Cardiac fibroblast (primary cell): ENCODE measurements around the gene DDR2.
"Not testable (repeated sequence)": the region's sequence is repeated elsewhere in the genome, so short reads cannot be mapped to it uniquely, and the experiment has no call there.

Source experiments
- DNase-seq, 2 donors: peaks; one replicate each; pipeline versions ENCODE4 v3.0.0 to v3.0.0-alpha.2; 2010; ENCODE audit warnings: low read depth in 2 of 2
- H3K4me3 ChIP-seq, 2 donors: replicated peaks in 1 of 2; 1 replicate in 1 of 2; 2 replicates in 1 of 2; pipeline ENCODE4 v1.5.1; 2011; ENCODE audit warnings: low read depth in 2 of 2, low read length in 2 of 2, mild to moderate bottlenecking in 2 of 2, moderate library complexity in 1 of 2
- CTCF ChIP-seq: IDR thresholded peaks from one replicate; pipeline ENCODE4 v1.5.1; 2011; ENCODE audit warnings: low read depth, mild to moderate bottlenecking, low read length, inconsistent platforms

The DDR2 gene

DNA sequence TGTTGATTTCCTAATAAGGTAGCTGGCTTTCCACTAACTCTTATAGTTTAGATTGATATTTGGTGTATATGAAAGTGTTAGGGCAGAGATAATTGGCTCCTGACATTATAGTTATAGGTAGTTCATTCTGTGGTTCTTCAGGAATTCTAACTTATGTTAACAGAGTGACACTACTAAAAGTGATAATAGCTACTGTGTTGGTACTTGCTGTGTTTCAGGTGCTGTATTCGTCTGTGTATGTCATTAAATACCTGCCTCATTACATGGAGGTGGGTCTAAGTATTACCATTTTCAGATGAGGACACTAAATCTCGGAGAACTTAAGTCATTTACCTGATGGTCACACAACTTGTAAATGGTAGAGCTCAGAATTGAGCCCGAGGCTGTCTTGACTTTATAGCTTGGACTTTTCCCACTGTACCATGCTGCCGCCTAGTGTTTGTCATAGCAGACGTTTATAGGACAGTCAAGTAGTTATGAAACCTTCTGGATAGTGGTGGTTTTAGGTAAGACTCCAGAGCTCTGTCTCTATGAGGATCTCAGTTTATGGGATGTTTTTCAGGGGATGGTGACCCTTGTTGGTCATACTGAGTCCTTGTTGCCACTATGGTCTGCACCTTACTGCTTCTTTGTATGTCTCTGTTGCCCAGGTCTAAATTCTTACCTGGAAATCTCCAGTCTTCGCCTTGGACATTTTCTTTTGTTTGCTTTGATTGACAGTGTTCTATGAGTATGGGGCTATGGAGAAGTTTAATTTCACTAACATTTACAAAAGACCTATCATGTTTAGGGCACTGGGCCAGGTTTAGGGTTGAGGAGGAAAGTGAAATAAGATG is 167.9 kb downstream of the DDR2 start:
- not testable (repeated sequence) for H3K4me3 ChIP-seq
- peak; percentile 63 for TF ChIP-seq CTCF
- DNase-seq: peak; percentile 84 to 87

GRCh38 chr1:162807503-162807902 is 175.2 kb downstream of the DDR2 start:
- not testable (repeated sequence) for DNase-seq

GRCh38 chr1:162812357-162812756 is 180.1 kb downstream of the DDR2 start:
- H3K4me3 ChIP-seq, DNase-seq: not testable (repeated sequence)

More at GRCh38 chr1:162807503-162807902, 175.2 kb downstream of the DDR2 start:
- H3K4me3 ChIP-seq: not testable (repeated sequence)

DNA sequence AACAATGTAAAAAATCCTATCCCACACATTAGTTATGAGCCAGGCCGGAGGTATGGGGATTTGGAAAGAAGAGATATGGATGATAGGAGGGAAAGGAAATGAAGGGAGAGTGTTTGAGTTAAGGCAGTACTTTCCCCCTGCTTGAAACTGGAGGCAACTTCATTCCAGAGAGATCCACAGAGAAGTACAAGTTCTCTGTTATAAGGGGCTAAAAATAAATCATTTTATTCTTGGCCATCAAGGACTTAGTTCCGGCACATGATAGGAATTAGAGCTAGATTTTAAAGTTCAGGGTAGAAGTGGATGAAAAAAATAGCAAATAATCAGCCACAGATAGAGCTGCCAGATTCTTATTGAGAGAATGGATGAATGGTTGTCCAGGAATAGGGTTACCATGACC is 185.9 kb downstream of the DDR2 start:
- not testable (repeated sequence) for DNase-seq, H3K4me3 ChIP-seq

DNA sequence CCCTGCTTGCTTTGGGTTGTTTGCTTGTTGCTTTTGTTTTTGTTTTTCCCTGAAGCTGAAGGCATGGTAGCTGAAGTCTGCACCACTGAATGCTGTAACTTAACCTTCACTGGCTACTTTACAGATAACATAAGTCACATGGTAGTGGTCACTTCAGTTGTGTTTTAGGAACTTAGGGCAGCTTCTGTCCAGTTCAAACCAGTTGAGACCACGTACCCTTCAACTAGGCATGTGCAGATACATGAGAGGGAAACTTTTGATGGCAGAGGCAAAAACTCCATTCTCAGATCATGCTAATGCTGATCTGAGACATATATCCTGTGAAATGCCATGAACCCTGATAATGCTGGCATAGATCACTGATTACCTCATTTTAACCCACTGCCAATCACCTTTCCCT is 186.4 kb downstream of the DDR2 start:
- H3K4me3 ChIP-seq, DNase-seq: not testable (repeated sequence)

DNA sequence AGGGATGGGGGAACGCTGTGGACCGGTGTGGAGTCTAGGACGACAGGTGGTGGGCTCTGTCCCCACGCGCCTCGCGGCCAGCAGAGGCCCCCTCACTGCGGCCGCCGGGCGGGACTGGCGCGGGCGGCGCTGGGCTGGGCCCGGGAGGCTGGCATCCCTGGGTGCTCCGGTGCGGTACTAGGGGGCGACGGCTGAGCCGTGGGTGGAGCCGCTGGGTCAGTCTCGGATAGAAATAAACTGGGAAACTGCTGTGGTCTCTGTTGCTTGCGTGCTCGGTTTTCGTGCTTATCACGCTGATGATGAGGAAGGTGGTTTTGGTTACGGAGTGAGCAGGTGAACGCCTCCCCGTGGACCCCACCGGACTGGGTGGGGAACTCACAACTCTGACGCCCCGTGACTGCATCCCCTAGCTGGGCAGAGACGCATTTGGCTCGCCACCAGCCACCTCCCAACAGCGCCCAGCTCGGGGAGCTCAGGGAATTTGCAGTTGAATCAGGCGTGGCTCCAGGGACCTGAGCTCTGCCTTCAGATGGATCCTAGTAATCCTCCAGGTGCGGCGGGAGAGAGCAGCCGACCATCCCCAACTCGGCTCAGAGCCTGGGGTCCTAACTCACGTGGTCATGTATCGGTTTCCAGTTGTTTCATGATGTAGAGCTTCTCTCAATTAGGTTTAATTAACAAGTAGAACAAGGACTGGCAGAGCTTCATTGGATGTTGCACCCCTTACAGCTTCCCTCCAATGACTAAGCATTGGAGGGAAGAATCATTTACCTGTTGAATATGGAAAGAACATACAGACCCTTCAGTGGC is 190.3 kb downstream of the DDR2 start:
- peak overlapping the region; percentile 54 to 56 for H3K4me3 ChIP-seq
- peak in 1 of 2 donors; percentile 6 for DNase-seq
- TF ChIP-seq CTCF: peak; percentile 5

DNA sequence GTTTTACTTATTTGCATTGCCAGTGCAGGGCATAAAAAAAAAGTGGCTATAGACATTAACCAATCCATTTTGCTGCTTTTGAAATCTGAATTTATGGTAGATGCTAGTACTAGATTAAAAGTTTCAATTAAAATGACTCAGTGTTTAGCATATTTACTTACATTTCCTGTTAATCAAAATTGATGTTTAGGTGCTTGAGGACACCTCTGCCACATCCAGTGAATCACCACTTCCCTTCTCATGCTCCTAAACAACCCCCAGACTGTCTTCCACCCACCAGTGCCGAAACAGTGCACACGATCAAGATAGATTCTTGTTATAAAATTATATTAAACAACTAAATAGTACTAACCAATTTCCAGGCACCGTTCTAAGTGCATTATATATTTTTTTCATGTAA is 191.0 kb downstream of the DDR2 start:
- no peak overlapping the region for H3K4me3 ChIP-seq
- TF ChIP-seq CTCF: no peak
- DNase-seq: no peak

- TF ChIP-seq CTCF: no peak
- H3K4me3 ChIP-seq: no peak overlapping the region
- DNase-seq: peak in 1 of 2 donors; percentile 19
Observed at GRCh38 chr1:162823771-162824525, 191.7 kb downstream of the DDR2 start.
